ENCODE data around the gene TBX20. TPM values are rescaled to one million over a fixed set of nuclear protein-coding genes. Genes with fewer than 3 reads are reported as not detected.

Gene TBX20
- total and polyA plus RNA-seq, 9 of the 15 experiments (the other 6 are each of a cell fraction or from before 2014, with no cell fraction given), result not detected

DNA sequence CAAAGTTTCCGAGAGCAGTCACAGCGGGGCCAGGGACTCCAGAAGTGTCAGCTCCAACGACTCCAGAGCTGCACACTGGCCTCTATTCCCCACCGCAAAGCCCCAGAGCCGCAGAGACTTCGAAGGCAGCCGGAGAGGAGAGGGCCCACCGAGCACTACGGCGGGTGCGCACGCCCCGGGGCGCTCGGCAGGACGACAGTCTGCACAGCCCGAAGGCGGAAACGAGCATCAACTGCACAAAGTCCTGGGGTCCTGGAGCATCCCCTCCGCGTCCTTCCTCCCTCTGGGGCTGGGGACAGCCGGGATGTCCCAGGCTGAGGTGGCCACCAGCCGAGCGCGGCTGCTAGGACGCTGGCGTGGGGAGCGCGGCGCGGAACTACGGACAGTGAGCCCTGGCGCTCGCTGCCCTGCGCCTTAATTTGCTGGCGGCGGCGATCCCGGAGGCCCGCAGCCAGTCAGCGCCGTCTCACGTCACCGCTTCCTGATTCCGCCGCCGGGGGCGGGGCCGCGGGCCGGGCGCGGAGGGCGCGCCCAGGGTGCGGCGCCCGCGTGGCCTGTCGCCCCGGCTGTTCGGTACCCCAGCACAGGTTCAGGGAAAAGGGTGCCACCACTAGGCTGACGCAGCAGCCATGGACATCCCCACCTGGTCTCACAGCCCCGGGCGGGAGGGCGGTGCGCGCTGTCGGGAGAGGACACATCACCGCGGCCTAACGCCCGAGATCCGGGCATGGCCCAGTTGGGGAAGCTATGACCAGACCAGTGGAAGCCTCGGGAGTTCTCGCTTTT lies at the start of gene TBX20 (continued):
- TF ChIP-seq, protein P1, sequence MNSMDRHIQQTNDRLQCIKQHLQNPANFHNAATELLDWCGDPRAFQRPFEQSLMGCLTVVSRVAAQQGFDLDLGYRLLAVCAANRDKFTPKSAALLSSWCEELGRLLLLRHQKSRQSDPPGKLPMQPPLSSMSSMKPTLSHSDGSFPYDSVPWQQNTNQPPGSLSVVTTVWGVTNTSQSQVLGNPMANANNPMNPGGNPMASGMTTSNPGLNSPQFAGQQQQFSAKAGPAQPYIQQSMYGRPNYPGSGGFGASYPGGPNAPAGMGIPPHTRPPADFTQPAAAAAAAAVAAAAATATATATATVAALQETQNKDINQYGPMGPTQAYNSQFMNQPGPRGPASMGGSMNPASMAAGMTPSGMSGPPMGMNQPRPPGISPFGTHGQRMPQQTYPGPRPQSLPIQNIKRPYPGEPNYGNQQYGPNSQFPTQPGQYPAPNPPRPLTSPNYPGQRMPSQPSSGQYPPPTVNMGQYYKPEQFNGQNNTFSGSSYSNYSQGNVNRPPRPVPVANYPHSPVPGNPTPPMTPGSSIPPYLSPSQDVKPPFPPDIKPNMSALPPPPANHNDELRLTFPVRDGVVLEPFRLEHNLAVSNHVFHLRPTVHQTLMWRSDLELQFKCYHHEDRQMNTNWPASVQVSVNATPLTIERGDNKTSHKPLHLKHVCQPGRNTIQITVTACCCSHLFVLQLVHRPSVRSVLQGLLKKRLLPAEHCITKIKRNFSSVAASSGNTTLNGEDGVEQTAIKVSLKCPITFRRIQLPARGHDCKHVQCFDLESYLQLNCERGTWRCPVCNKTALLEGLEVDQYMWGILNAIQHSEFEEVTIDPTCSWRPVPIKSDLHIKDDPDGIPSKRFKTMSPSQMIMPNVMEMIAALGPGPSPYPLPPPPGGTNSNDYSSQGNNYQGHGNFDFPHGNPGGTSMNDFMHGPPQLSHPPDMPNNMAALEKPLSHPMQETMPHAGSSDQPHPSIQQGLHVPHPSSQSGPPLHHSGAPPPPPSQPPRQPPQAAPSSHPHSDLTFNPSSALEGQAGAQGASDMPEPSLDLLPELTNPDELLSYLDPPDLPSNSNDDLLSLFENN (IDR thresholded peaks at IDR 0.05; ENCODE audit: low read depth in 2 of 2, low read length in 2 of 2), result no peak
- TF ChIP-seq ZFP30 (CRISPR knock-in tag; IDR thresholded peaks at IDR 0.05; ENCODE audit: borderline replicate concordance) (no peak), POLR3G (IDR thresholded peaks at IDR 0.05; ENCODE audit: extremely low read depth, insufficient read length, insufficient replicate concordance) (no peak), EGR1 (conservative IDR thresholded peaks at IDR 0.05) (no peak), GABPB1 (CRISPR knock-in tag; IDR thresholded peaks at IDR 0.05) (no peak)
- TF ChIP-seq, protein P2, sequence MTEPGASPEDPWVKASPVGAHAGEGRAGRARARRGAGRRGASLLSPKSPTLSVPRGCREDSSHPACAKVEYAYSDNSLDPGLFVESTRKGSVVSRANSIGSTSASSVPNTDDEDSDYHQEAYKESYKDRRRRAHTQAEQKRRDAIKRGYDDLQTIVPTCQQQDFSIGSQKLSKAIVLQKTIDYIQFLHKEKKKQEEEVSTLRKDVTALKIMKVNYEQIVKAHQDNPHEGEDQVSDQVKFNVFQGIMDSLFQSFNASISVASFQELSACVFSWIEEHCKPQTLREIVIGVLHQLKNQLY (CRISPR knock-in tag; conservative IDR thresholded peaks at IDR 0.05), result no peak

Measured in K562 (cell line).